HG03457 (cell line): Measurements from ENCODE around the gene SPO11.
"Not testable (repeated sequence)": the region's sequence is repeated elsewhere in the genome, so short reads cannot be mapped to it uniquely, and the experiment has no call there.

Source experiments
- ATAC-seq: cut with Tn5 transposase; IDR thresholded peaks from one replicate; pipeline ENCODE4 v1.9.1; 2021; ENCODE audit warnings: moderate number of reproducible peaks; ENCODE audit not compliant: unreplicated experiment

Gene SPO11

DNA sequence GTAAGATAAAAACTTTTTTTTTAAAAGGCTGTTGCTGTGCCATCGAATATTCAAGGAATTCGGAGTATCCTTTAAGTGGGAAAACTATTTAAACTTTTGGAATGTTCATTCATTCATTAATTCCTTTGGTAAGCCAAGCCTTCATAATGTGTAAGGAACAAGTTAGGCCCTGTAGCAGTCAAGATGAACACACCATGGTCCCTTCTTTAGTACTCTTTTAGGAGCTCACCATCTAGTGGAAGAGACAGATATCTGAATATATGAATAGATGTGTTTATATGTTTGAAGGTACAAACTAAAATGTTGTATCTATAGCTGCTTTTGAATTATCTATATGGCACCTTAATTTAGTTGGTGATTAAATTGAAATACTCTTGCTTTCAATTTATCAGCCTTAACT, 5.8 kb downstream of the SPO11 start:
- no peak for ATAC-seq

DNA sequence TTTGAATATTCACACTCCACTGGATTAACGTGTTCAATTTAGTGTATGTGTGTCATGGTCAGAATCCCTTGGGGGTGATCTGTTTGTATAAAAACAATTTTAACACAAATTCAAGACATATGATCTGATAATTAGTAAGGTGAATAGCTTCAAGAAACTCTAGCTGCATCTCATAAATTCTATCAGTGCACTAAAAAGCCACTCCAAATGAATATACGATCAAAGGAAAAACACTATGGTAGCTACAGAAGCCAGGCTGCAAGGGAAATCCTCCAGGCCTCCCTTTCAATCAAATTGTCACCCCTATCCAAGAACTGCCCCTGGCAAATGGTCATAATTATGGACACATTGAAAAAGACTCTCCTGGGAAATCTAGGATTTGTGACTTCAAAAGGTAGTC, 12.1 kb downstream of the SPO11 start:
- ATAC-seq = no peak

- ATAC-seq = no peak
Observed at GRCh38 chr20:57342829-57343228, 13.2 kb downstream of the SPO11 start.

- no peak for ATAC-seq
Observed at GRCh38 chr20:57346477-57346876, 16.9 kb downstream of the SPO11 start.

DNA sequence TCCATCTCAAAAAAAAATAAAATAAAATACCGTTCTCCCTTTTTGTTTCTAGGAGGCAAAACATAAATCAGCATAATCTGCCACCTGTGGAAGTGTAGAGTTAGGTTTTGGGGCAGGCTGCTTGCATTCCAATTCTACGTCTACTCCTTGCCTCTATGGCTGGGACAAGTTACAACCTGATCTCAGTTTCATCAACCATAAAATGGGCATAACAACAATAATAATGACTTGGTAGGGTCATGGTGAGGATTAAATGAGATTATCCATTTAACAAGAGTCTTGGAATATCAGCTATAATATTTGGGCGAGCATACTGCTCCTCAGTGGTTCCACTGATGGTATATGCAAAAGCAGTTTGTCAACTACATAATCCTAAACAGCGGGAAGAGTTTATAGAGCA, 17.8 kb downstream of the SPO11 start:
- no peak for ATAC-seq

GRCh38 chr20:57348200-57348921, 18.8 kb downstream of the SPO11 start:
- not testable (repeated sequence) for ATAC-seq

- ATAC-seq = not testable (repeated sequence)
Observed at GRCh38 chr20:57348922-57349574, 19.4 kb downstream of the SPO11 start.

- ATAC-seq = no peak
Observed at GRCh38 chr20:57350081-57350710, 20.6 kb downstream of the SPO11 start.

DNA sequence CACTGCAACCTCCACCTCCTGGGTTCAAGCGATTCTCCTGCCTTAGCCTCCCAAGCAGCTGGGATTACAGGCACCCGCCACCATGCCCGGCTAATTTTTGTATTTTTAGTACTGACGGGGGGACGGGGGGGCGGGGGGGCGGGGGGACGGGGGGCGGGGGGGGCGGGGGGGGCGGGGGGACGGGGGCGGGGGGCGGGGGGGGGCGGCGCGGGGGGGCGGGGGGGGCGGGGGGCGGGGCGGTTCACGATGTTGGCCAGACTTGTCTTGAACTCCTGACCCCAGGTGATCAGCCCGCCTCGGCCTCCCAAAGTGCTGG, 21.1 kb downstream of the SPO11 start:
- not testable (repeated sequence) for ATAC-seq

DNA sequence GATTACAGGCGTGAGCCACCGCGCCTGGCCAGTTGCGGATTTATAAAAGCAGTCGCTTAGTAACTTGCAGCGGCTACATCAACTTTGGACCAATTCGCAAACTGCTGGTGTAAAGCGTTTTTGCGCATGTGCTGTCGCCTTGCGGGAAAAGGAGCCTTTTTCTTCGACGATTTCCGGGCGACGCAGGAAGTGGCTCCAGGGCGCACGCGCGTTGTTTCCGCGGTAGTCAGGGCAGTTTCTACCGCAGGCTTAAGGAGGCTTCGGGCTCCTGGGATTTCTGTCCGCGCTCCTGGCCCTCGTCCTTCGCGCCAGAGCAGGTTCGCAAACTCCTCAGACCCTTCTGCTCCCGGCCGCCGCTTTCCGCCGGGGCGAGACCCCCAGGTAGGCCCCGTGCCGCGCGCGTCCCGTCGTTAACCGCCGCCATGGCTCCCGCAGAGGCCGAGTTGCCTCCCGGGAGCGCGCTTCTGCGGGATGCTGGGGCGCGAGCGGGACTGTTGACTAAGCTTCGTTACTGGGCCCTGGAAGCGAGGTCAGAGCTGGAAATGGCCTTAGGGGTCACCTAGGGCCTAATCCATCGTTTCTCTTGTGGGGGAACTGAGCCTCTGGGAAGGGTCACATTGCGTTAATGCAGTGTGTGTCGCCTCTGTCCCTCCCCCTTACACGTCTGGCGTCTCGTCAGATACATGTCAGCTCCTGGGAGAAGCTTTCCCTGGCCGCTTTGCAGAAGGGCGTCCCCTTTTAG, 21.6 kb downstream of the SPO11 start, which contains the start of gene RAE1:
TSS of gene RAE1 (plus strand) at position 214 of the 742 bp plus-strand sequence. CDS start 2,784 bp downstream, outside the sequence.
- peak; percentile 62 for ATAC-seq

DNA sequence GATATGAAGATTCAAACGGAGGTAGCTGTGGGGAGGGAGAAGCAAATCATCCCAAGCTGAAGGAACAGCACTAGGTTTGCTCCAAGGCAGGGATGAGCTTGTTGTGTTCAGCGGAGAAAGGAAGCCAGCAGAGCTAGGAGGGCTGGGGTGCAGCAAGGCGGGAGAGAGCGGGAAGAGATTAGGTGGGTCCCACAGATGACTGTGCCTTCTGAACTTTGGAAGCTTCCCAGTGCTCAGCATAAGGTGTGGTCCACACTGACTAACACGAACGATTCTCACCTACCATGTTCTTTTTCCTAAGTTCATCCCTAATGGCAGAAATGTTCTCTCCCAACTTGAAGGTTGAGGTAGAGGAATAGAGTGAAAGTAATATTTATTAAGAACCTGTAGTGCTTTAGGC, 22.7 kb downstream of the SPO11 start:
- ATAC-seq = no peak

DNA sequence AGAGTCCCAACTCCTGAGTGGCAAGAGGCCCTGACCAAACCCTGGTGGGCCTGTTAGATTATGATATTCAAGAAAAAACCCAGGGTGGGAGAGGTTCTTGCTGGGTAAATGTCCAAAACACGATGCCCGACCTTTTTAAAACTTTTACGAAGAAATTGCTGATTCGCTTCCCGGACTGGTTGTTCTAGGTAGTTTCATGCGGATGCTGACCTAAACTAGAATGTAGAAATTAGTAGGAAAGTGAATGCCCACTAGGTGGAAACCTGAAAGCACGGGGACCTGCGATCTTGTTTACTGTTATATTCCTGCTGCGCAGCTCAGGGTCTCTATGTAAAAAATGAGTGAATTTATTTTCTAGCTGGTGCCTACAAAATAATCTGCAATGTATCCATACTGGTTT, 23.7 kb downstream of the SPO11 start:
- ATAC-seq = no peak

GRCh38 chr20:57361517-57361916, 31.9 kb downstream of the SPO11 start:
- no peak for ATAC-seq

DNA sequence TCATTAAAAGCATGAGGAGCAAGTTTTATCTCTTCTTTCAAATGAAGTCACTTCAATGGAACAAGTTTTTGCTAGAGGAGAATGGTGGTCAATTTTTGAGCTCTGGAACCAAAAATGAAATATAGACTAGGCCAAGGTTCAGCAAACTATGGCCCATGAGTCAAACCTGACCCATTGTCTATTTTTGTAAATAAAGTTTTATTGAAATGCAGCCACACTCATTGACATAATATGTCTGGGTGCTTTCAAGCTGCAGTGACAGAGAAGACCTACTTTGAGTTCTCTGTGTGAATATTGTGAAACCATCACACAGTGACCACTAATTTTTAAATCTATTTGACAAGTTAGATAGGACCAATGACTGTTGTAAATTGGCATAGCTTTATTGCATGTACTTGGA, 34.8 kb downstream of the SPO11 start:
- no peak for ATAC-seq

DNA sequence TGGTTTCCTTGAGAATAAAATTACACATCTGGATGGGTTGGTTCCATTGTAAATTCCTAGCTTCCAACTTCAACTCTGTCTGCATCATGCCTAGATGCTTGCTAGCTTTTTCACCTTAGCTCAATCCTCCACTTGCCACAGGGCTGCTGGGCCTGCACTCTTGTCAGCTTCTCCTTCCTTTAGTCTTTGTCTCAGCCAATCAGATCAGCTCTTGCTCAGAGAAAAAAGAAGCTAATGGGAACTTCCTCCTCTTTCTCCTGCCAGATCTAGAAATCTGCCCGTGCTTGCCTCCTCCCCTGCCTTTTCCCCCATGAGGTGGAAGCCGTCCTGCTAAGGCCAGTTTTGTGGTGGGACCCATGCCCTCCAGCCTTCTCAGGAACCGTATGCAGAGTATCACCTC, 40.0 kb downstream of the SPO11 start:
- ATAC-seq = no peak

- ATAC-seq = no peak
Observed at GRCh38 chr20:57370316-57370715, 40.7 kb downstream of the SPO11 start.

- no peak for ATAC-seq
Observed at GRCh38 chr20:57371363-57371762, 41.8 kb downstream of the SPO11 start.

DNA sequence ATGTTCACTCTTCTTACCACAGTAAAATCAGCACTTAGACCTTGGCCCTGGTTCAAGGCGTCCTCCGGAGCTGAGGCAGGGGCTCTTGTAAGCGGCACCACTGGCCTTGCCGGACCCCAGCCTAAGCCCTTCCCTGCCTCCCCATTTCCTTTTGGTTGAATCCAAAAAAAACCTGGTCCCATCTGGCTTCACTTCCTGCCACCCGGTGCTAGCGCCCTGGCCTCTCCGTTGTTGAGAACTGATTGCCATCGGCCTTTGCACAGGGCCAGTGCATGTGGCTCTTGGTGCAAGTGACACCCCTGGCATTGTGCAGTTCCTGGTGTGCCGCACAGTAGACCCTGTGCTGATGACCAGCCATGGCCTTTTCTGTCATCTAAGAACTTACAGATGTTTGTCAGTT, 42.6 kb downstream of the SPO11 start:
- no peak for ATAC-seq

GRCh38 chr20:57372581-57373350, 43.2 kb downstream of the SPO11 start:
- ATAC-seq = no peak

GRCh38 chr20:57374343-57374930, 44.8 kb downstream of the SPO11 start:
- ATAC-seq = no peak
